Fibroblast of mammary gland (primary cell): Measurements from ENCODE around the gene AIPL1.

Experiments
- DNase-seq: peaks from one replicate; pipeline ENCODE4 v3.0.0-alpha.2; 2010; ENCODE audit warnings: low read depth
- H3K4me3 ChIP-seq: 2 replicates; pipeline ENCODE4 v1.5.1; 2011; ENCODE audit warnings: low read depth, mild to moderate bottlenecking, low read length, moderate library complexity; ENCODE audit not compliant: control insufficient read depth
- TF ChIP-seq, protein P1 (sequence below): conservative IDR thresholded peaks from 2 replicates; pipeline ENCODE4 v1.5.1; 2011; ENCODE audit warnings: low read depth, low read length, inconsistent platforms; ENCODE audit not compliant: control insufficient read depth, insufficient read depth

Gene AIPL1

DNA sequence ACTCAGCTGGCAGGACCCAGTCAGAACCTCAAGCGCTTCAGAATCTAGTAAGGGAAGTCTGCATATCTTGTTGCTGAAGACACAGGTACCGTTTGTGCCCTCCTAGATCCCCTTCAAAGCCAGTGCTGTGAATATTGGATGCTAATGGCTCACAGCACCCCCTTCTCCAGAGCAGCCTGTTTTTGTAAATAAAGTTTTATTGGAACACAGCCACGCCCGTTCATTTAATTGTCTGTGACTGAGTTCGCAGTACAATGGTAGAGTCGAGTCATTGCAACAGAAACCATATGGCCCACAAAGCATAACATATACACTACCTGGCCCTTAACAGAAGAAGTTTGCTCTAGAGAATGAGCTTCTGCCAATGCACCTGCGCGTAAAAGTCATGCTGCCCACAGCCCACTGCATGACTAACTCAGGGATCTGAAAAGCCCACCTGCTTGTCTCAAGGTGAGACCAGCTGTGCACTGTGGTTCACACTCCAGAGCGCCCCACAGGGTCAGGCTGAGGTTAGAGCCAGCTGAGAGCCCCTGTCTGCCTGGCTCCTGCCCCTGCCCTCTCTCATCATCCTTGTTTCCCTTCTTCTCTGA lies 48.8 kb downstream of the AIPL1 start:
- no peak overlapping the region for H3K4me3 ChIP-seq
- DNase-seq, result no peak
- TF ChIP-seq, protein P1, sequence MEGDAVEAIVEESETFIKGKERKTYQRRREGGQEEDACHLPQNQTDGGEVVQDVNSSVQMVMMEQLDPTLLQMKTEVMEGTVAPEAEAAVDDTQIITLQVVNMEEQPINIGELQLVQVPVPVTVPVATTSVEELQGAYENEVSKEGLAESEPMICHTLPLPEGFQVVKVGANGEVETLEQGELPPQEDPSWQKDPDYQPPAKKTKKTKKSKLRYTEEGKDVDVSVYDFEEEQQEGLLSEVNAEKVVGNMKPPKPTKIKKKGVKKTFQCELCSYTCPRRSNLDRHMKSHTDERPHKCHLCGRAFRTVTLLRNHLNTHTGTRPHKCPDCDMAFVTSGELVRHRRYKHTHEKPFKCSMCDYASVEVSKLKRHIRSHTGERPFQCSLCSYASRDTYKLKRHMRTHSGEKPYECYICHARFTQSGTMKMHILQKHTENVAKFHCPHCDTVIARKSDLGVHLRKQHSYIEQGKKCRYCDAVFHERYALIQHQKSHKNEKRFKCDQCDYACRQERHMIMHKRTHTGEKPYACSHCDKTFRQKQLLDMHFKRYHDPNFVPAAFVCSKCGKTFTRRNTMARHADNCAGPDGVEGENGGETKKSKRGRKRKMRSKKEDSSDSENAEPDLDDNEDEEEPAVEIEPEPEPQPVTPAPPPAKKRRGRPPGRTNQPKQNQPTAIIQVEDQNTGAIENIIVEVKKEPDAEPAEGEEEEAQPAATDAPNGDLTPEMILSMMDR, result no peak

DNA sequence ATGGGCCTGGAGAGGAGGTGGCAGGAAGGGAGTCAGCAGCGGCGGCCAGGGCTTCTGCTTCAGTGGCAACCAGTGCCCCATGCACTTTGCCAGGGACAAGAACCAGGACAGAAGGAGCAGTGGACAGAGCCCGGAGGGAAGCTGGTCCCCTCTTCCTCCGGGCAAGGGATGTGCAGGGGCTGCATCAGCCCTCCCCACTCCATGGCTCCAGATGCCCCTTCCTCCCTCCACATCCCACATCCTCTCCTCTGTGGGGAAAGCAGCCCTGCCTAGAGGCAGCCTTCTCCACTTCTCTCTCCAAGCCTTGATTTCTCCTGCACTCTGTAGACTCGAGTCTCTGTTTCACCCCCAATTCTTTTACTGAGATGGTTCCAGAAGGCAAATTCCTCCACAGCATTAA lies 50.4 kb downstream of the AIPL1 start:
- no peak overlapping the region for H3K4me3 ChIP-seq
- TF ChIP-seq, protein P1, result no peak
- no peak for DNase-seq

DNA sequence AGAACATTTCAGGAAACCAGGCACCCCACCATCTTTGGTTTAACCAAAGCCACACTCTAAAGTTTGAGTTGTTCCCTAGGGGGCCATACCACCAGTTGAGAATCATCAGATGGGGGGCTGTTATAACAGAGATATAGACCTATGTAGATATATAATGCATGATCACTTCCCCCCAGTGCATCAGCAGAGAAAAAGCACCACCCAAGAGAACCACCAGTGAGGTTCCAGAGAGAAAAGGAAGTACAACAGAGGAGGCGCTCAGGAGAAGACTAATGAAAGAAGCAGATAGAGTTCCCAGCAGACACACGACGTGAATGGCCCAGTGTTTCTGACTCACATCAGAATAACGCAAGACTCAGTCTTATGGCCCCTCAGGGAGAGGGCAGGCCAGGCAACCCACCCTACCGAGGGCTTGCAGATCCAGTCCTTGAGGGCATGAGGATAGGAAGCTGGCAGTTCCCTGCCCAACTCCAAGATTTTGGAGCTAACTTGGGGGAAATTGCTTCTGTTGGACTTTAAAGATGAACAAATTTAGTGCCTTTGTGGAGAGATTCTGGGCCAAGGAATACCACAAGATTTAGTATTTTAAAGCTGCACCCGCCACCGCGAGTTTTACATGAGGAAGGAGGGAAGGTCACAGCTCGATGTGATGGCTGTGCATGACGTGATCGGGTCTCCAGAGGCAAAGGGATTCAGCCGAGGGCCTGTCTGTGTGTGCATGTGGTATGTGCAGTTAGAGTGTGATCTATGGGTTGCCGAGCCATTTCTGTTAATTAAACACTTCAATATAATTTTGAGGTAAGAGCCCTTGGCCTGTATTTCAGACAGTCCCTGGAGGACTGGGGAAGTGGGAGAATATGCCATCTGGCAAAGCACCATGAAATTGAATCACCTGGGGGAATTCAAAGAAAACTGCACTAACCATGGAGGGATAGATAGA lies 53.1 kb downstream of the AIPL1 start:
- TF ChIP-seq, protein P1, result no peak
- DNase-seq, result no peak
- no peak overlapping the region for H3K4me3 ChIP-seq

DNA sequence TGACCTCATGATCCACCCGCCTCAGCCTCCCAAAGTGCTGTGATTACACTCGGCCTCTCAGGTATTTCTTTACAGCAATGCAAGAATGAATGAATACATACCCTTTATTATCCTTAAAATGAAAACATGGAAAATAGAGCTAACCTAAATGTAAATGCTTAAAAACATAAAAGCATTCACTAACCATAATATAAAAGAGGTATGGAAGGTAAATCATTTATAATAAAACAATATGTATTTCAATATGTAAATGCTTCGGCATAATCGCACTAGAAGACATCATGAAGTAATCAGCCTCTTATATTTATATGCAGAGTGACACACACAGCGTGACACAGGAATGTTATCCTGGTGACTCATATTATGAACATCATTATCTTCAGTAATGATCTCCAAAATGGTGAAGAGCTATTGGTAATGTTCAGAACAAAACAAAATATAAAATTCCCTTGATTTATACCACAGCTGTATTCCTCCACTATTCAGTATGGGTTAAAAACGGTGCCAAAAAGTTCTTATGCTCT lies 53.9 kb downstream of the AIPL1 start:
- no peak overlapping the region for H3K4me3 ChIP-seq
- DNase-seq, result no peak
- TF ChIP-seq, protein P1, result no peak

DNA sequence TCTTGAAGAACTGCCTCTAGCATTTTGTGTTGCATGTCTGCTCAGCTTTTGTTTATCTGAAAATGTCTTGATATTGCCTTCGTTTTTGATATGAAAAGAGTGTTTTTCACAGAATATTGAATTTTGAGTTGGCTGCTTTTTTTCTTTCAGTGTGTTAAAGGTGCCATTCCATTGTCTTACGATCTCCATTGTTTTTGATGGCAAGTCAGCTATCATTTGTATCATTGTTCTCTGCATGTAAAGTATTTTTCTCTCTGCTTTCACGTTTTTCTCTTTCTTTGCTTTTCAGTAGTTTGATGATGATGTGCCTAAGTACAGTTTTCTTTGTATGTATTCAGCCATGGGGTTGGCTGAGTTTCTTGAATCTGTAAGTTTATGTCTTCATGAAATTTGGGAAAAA lies 57.0 kb downstream of the AIPL1 start:
- TF ChIP-seq, protein P1, result no peak
- no peak overlapping the region for H3K4me3 ChIP-seq
- DNase-seq, result no peak

DNA sequence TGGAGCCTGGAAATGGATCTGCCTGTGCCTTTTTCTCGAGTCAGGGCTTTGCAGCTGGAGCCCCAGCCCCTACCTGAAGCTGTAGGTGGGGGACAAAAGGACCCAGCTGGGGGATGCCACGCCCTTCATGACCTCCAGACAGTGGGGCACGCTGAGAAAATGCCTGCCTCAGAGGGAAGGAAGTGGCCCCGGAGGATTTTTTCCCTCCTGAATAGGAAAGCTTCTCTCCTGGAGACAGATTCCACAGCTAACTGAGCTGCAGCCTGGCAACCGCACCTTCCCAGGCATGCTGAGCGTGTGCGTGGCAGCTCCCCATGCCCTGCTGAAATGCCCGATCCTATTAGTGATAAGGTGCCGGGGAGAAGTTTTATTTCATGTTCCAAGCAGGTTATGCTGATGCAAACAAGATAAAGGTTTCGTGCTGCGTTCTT lies 58.0 kb downstream of the AIPL1 start:
- H3K4me3 ChIP-seq, result no peak overlapping the region
- TF ChIP-seq, protein P1, result no peak
- DNase-seq, result no peak
